Measurements from ENCODE around the gene CXCR2. TPM values are rescaled to one million over a fixed set of nuclear protein-coding genes. Genes with fewer than 3 reads are reported as not detected.
A peak's percentile ranks its signal among the peaks of the same experiment; 100 is the strongest.

CXCR2 gene
- total and polyA plus RNA-seq, 2 of the 8 experiments (the other 6 are each of a cell fraction or from before 2014, with no cell fraction given) = 1.4 to 1.6 TPM

DNA sequence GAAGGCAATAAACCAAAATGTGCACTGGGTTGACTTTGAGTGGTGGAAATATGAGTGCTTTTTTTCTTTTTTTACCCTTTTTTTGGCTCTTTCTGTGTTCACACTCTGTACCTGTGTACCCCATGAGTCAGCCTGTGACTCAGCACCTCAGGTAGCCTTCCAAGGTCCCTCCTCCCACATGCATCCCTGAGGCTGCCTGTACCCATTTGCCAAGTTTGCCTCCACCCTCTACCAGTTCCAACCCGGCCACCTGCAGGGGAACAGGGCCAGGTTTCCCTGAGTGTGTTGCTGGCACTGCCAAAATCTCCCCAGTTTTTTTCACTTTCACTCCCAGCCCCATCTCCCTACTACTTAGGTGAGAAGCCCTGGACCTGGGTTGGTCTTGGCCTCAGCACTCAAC is 26.9 kb downstream of the CXCR2 start:
- no peak overlapping the region for H2BK5ac ChIP-seq (ENCODE audit: low read depth, low read length)
- H3K79me2 ChIP-seq (ENCODE audit: control insufficient read depth in 1 of 2, insufficient read depth in 2 of 2, low read length in 2 of 2) = no peaks in the 10 kb centered on the region
- no peak overlapping the region for H3K23ac ChIP-seq (ENCODE audit: insufficient read length)
- H3K4ac ChIP-seq (replicated peaks; ENCODE audit: insufficient read length, low read depth, low read length) = no peak overlapping the region
- no peak overlapping the region for H3K4me3 ChIP-seq (ENCODE audit: extremely low read depth in 1 of 4, insufficient read depth in 2 of 4, low read depth in 3 of 4, low read length in 4 of 4)
- H3K14ac ChIP-seq (ENCODE audit: insufficient read length) = no peak overlapping the region
- H3K27me3 ChIP-seq (replicated peaks in 1 of 4; ENCODE audit: control insufficient read depth in 3 of 4, extremely low read depth in 1 of 4, insufficient read depth in 3 of 4, low read length in 3 of 4) = no peaks in the 10 kb centered on the region
- ChIA-PET POLR2A (ENCODE audit: partially characterized antibody) (interaction anchor here (0.6 kb wide), 1 partner anchor 23 kb away, joined by 3 read pairs; no protein-coding TSS in a partner anchor), CTCF (ENCODE audit: partially characterized antibody) (interaction anchor here (0.7 to 1.8 kb wide), 4 partner anchors 14 to 1007 kb away, joined by 3 to 6 read pairs (median 4); partner anchors contain the start of gene CXCR1)
- no peaks in the 10 kb centered on the region for H3K79me1 ChIP-seq (ENCODE audit: low read depth, low read length)
- H3K9ac ChIP-seq (replicated peaks in 1 of 4; ENCODE audit: extremely low read depth in 1 of 4, low read depth in 3 of 4, low read length in 3 of 4) = no peak overlapping the region
- H2BK120ac ChIP-seq (replicated peaks; ENCODE audit: low read depth, low read length) = no peak overlapping the region
- no peaks in the 10 kb centered on the region for H3K9me3 ChIP-seq (ENCODE audit: insufficient read depth in 2 of 2, low read depth in 1 of 2, low read length in 1 of 2)
- H3K18ac ChIP-seq (ENCODE audit: extremely low read depth, low read length) = no peak overlapping the region
- no peak for DNase-seq (ENCODE audit: low read depth in 1 of 2, low spot score in 2 of 2)
- peak overlapping the region; percentile 65; the same call in 1 of the 2 replicates for H4K8ac ChIP-seq (ENCODE audit: extremely low read depth, insufficient read depth, low read length)
- no peak overlapping the region for H2AK5ac ChIP-seq (ENCODE audit: low read depth, low read length)
- H2BK12ac ChIP-seq (ENCODE audit: low read depth, low read length) = no peak overlapping the region
- no peaks in the 10 kb centered on the region; the same call in 1 of the 2 replicates for H3K23me2 ChIP-seq (ENCODE audit: low read depth, low read length)
- WGBS, 2 experiments (ENCODE audit: extremely low coverage in 1 of 2, insufficient coverage in 1 of 2, insufficient read length in 1 of 2, insufficient replicate concordance in 2 of 2, low coverage in 1 of 2, low lambda C conversion rate in 2 of 2, missing lambda C conversion rate in 1 of 2) = 92% methylated on average over 1 of the region's 1 CpG; no CpG with 5 or more reads in 1 of the 2 experiments
- no peak overlapping the region for H3K56ac ChIP-seq (replicated peaks; ENCODE audit: insufficient read length, low read depth, low read length)
- 0 out of 2 replicates have a peak overlapping the region, but pooled peaks have one; percentile 53 for H2AFZ ChIP-seq (ENCODE audit: low read length)
- H4K91ac ChIP-seq (replicated peaks; ENCODE audit: insufficient read length, low read length) = no peak overlapping the region
- H3K4me1 ChIP-seq (replicated peaks in 1 of 4; ENCODE audit: control insufficient read depth in 3 of 4, insufficient read depth in 4 of 4, low read length in 3 of 4) = no peaks in the 10 kb centered on the region; a peak in 2 of 7 replicates
- TF ChIP-seq FOSL1 (IDR thresholded peaks at IDR 0.05; ENCODE audit: insufficient read depth, low read depth, low read length) (no peak), POLR2A (IDR thresholded peaks at IDR 0.05; ENCODE audit: control extremely low read depth in 1 of 2, low read depth in 2 of 2, low read length in 2 of 2) (no peak), BACH1 (IDR thresholded peaks at IDR 0.05; ENCODE audit: low read length) (peak; percentile 65; the same call in 1 of the 2 replicates), MAFK (IDR thresholded peaks at IDR 0.05; ENCODE audit: low read depth, low read length) (peak; percentile 34; the same call in 1 of the 2 replicates), RXRA (IDR thresholded peaks at IDR 0.05; ENCODE audit: insufficient read depth, low read depth, low read length) (no peak)
- TF ChIP-seq, protein P1, sequence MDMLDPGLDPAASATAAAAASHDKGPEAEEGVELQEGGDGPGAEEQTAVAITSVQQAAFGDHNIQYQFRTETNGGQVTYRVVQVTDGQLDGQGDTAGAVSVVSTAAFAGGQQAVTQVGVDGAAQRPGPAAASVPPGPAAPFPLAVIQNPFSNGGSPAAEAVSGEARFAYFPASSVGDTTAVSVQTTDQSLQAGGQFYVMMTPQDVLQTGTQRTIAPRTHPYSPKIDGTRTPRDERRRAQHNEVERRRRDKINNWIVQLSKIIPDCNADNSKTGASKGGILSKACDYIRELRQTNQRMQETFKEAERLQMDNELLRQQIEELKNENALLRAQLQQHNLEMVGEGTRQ (IDR thresholded peaks at IDR 0.05; ENCODE audit: low read length) = no peak
- no peak overlapping the region for H2BK20ac ChIP-seq (ENCODE audit: low read length)
- no peak for FAIRE-seq
- no peak overlapping the region for H2BK15ac ChIP-seq (ENCODE audit: low read length)
- H3K36me3 ChIP-seq (ENCODE audit: control insufficient read depth in 2 of 4, insufficient read depth in 4 of 4, low read length in 3 of 4) = no peaks in the 10 kb centered on the region
- H4K5ac ChIP-seq (ENCODE audit: insufficient read length, low read depth, low read length) = no peak overlapping the region
- no peak overlapping the region for H3K27ac ChIP-seq (ENCODE audit: low read depth, low read length)
- H4K20me1 ChIP-seq (replicated peaks in 1 of 2; ENCODE audit: control insufficient read depth in 1 of 2, insufficient read depth in 2 of 2, low read length in 2 of 2) = no peaks in the 10 kb centered on the region
- no peak overlapping the region for H3K4me2 ChIP-seq (ENCODE audit: insufficient read depth in 1 of 2, low read depth in 2 of 2, low read length in 2 of 2)
